RWPE1 (cell line): ENCODE measurements around the gene BPIFB1.

Experiments
- CTCF ChIA-PET: fragments of 350-600 bp; sonication (Branson Sonifier 250); formaldehyde crosslinking; extraction: SDS; loops from one replicate; lab custom pipeline; 2021; lab: Yijun Ruan, JAX
- POLR2A ChIA-PET: fragments of 400-600 bp; formaldehyde crosslinking; extraction: SDS; loops from one replicate; lab custom pipeline; 2020; ENCODE audit warnings: antibody characterized with exemption; ENCODE audit not compliant: low non-redundant PET; lab: Yijun Ruan, JAX
- DNase-seq: peaks from one replicate; pipeline ENCODE4 v3.0.0; 2012; ENCODE audit warnings: low spot score
- H3K27ac ChIP-seq: fragments of 450-650 bp; 2 replicates; pipeline ENCODE4 v1.5.1; 2017
- CTCF ChIP-seq: fragments of 450-650 bp; conservative IDR thresholded peaks from 2 replicates; pipeline ENCODE4 v1.5.1; 2017; ENCODE audit warnings: low read depth, mild to moderate bottlenecking

BPIFB1 gene

GRCh38 chr20:33280000-33280680, 2.9 kb upstream of the BPIFB1 start:
- POLR2A ChIA-PET, result no interaction called here
- DNase-seq, result no peak
- H3K27ac ChIP-seq, result no peak overlapping the region
- CTCF ChIA-PET, result interaction anchor here (0.6 to 0.7 kb wide), 3 partner anchors 20 to 465 kb away, joined by 3 to 5 read pairs (median 4); partner anchors contain the start of gene SNTA1
- no peak for TF ChIP-seq CTCF

- CTCF ChIA-PET, result interaction anchor here (0.6 to 1.1 kb wide), 3 partner anchors 19 to 466 kb away, joined by 3 to 4 read pairs (median 4); no protein-coding TSS in a partner anchor
- H3K27ac ChIP-seq, result no peak overlapping the region
- DNase-seq, result no peak
- POLR2A ChIA-PET, result no interaction called here
- TF ChIP-seq CTCF, result no peak
Observed at GRCh38 chr20:33280775-33281174, 2.2 kb upstream of the BPIFB1 start.

- no peak for DNase-seq
- no peak for TF ChIP-seq CTCF
- H3K27ac ChIP-seq, result no peak overlapping the region
- POLR2A ChIA-PET, result no interaction called here
- CTCF ChIA-PET, result interaction anchor here (0.5 to 1.2 kb wide), 3 partner anchors 18 to 194 kb away, joined by 3 to 4 read pairs (median 3); no protein-coding TSS in a partner anchor
Observed at GRCh38 chr20:33281550-33282146, 1.4 kb upstream of the BPIFB1 start.

GRCh38 chr20:33282196-33282934, 649 bp upstream of the BPIFB1 start:
- ChIA-PET CTCF (interaction anchor here (1.1 to 1.2 kb wide), 4 partner anchors 9 to 20 kb away, joined by 3 to 5 read pairs (median 4); no protein-coding TSS in a partner anchor), POLR2A (no interaction called here)
- TF ChIP-seq CTCF, result no peak
- no peak overlapping the region for H3K27ac ChIP-seq
- DNase-seq, result no peak

GRCh38 chr20:33284284-33284683, 1.3 kb downstream of the BPIFB1 start:
- no peak for DNase-seq
- TF ChIP-seq CTCF, result no peak
- no peak overlapping the region for H3K27ac ChIP-seq
- ChIA-PET POLR2A (no interaction called here), CTCF (interaction anchor here (0.6 to 1.0 kb wide), 3 partner anchors 13 to 20 kb away, joined by 3 to 4 read pairs (median 4); no protein-coding TSS in a partner anchor)

- no peak for TF ChIP-seq CTCF
- H3K27ac ChIP-seq, result no peak overlapping the region
- ChIA-PET CTCF (interaction anchor here (0.5 to 2.1 kb wide), 4 partner anchors 11 to 22 kb away, joined by 3 to 8 read pairs (median 4); no protein-coding TSS in a partner anchor), POLR2A (no interaction called here)
- DNase-seq, result no peak
Observed at GRCh38 chr20:33284937-33285336, 1.9 kb downstream of the BPIFB1 start.
